NK-92 treated with Interleukin-12 subunit alpha and Interleukin-12 subunit beta, amount 100 ng/mL, for 24 hours (cell line): ENCODE results near the gene UGT1A9.

Source experiments
- DNase-seq: peaks from one replicate; lab custom pipeline; 2025; lab: John Stamatoyannopoulos, UW

The UGT1A9 gene

GRCh38 chr2:233817361-233817911 lies 145.7 kb downstream of the UGT1A9 start:
- DNase-seq, result no peak

- DNase-seq, result no peak
These were observed 146.4 kb downstream of the UGT1A9 start for GRCh38 chr2:233817995-233818638.

DNA sequence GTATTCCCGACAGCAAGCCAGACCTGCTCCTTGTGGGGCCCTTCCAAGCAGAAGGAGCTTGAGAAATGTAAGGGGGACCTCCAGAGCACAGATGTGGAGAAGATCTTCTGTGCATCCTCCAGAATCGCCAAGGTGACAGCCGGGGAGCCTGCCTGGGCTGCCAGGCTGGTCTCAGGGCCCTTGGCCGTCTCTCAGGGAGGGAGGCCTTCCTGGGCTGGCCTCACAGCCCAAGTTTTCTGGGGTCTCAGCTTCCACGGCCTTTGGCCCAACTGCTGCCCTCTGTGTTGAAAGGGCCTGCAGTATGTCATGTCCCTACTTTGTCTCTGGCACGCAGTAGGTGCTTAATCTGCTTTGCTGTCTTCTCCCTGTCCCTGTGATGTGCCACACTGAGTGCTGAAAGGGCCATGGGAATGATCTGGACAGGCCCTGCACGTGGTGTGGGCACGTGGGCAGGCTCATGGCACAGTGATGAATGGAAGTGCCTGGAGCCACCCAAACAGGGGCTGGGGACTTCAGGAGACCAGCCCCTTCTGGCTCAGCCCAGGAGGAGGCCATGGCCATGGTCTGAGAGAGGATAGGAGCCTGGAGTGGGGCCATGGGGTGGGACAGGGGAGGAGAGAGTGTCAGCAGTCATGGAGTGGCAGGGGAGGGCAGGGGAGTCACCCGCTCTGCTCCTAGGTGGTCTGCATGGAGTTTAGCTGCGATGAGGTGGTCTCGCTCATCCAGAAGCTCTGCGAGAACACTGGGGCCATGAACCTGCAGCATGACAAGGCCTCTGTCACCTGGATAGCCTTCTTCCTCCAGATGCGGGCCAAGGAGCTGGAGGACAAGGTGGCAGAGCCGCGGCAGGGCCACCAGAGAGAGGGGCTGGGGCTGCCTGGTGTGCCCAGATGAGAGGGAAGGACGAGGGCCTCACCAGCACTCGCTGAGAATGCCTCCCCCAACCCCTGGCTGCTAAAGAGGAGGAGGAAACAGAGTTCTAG lies 147.2 kb downstream of the UGT1A9 start:
- no peak for DNase-seq

GRCh38 chr2:233819884-233820773 lies 148.4 kb downstream of the UGT1A9 start:
- DNase-seq, result no peak

GRCh38 chr2:233820774-233821105 lies 149.0 kb downstream of the UGT1A9 start:
- DNase-seq, result no peak

DNA sequence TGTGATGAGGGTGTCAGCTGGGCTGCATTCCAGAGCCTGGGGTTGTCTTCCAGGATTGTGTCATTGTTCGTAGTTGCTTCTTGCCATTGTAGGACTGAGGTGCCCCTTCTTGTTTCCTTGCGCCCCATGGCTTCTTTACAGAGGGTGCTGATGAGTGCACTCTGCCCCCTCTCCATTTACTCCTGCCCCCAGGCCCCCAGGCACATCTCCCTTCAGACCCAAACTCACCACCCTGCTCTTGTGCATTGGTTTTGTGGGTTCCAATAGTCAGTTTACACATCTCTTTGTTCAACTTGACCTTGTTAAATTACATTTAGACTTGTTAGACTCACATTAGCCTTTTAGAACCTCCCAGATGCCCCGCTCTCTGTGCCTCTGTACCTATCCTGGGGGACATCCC lies 149.5 kb downstream of the UGT1A9 start:
- no peak for DNase-seq

- DNase-seq, result no peak
These were observed 150.0 kb downstream of the UGT1A9 start for GRCh38 chr2:233821709-233822100.

- DNase-seq, result no peak
These were observed 150.5 kb downstream of the UGT1A9 start for GRCh38 chr2:233822101-233822771.
